ENCODE data around the gene LMO2.
"Not testable (repeated sequence)": the region's sequence is repeated elsewhere in the genome, so short reads cannot be mapped to it uniquely, and the experiment has no call there.

Gene LMO2

DNA sequence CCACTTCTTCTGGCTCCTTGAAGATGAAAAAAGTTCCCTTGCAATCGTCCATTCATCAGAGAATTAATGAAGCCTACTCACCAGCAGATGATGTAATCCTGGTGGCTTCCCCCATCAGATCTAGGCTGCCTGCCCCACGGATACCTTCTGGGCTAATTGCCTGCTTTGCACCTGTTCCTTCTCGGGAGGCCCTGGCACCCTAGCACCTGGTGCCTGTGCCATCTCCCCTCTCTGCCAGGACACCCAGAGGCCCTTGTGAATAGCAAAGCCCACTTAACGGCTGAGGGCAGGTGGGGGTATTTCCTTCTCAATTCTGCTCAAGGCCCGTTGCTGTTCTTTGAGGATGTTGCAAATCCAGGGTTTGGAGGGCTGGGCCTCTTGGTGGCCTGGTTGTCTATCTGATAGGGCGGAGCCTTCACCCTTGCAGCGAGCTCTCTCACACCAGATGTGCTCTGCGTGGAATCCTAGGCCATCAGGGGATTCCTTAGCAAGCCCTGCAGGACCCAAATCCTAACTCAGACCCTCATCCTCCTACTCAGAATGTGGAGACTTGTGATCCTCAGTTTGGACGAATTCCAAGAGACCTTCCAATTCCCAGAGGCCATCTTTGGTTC, at the start of gene LMO2:
Gene LMO2 (minus strand): TSS at position 363 of the 614 bp plus-strand sequence. CDS start 22,360 bp downstream, outside the sequence.
- no peak for DNase-seq (ENCODE audit: low read depth)

GRCh38 chr11:33940538-33940815, 48.6 kb upstream of the LMO2 start:
- DNase-seq (ENCODE audit: low read depth), result no peak

- peak; percentile 64 for DNase-seq (ENCODE audit: low read depth)
Measured at GRCh38 chr11:33936725-33937604, 45.1 kb upstream of the LMO2 start.

DNA sequence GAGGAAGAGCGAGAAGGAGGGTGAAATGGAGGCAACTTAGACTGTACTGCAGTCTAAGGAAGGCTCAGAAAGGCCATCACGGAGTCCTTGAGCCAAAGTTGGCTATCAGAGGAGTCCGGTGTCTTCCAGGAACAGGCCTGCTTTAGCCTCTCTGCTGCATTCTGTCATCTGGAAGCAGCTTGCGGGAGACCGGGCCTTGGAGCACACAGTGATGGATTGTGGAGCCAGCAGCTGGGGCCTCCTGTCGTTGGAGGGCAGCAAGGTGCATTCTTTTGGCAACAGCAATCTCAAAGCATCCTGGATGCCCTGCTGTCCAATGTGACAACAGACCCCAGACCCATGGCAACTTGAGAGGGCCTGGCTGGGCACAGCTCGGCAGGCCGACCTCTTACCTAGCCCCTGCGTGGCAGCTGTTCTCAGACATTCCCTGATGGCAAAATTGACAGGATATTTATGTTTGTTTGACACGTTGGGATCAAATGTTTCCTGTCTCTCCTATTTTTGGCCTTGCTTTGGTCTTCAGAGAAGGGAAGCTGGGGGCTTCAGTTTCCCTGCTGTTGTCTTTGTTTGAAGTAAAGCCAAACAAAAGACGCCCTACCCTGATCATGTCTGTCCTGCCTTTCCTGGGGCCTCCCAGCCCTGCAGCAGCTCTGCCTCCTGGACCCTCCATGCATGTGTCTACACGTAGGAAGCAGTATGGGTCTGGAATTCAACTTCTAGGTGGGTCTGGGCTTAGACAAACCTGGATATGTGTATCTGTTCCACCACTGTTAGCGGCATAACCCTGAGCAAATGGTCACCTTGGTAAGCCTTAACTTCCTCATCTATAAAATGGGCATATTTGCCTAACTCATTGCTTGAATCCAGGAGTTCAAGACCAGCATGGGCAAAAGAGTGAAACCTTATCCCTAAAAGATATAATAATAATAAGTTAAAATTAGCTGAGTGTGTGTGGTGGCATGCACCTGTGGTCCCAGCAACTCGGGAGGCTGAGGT, 43.9 kb upstream of the LMO2 start:
- DNase-seq (ENCODE audit: low read depth), result no peak

DNA sequence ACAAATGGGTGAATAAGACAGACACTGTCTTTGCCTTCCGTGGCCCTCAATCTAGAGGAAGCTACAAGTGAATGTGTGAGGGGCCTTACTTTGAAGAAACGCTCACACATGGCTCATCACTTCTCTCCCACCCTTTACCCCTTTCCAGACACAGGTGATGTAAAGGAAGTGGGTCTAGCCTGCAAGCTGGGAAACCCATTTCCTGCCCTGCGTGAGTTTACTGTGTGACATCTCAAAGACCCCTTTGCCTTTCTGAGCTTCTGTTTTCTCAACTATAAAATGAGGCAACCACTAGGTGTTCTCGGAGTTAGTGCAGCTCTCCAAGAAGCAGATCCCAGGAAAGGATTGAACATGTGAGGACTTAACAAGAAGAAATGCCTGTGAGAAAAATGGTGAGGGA, 43.1 kb upstream of the LMO2 start:
- no peak for DNase-seq (ENCODE audit: low read depth)

DNA sequence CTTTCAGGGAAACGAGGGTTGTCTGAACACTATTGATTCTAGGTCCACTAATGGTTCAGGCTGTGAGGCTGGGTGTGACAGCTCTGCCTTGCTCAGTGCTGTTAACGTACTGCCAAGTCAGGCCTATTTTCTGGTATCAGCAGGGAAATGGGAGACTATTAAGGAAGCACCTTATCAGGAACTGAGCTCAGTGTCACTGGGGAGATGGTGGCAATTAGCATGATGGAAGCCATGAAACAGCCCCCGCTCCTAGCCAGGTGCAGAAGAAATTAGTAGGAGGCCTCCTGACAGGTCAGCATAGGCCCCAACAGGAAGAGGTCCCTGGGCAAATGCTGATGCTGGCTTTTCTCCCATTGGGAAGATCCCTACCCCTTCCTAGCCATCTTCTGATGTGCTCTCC, 42.6 kb upstream of the LMO2 start:
- DNase-seq (ENCODE audit: low read depth), result no peak

DNA sequence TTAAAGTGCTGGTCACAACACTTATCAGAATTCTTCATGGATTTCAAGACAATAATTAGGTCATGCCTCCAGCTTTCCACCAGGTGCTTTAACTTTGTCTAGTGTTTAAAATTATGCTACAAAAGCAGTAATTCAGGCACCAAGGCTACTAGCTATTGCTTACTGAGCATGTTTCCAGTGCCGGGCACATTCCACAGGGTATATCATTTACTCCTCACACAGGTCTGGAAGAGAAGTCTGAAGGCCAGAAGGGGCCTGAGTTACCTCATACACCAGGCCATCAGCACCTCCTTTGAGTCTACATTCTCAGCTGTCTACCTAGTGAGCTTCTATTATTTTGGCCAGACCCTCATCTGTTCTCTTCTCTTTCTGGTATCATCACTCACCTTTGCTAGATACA, 41.7 kb upstream of the LMO2 start:
- no peak for DNase-seq (ENCODE audit: low read depth)

DNA sequence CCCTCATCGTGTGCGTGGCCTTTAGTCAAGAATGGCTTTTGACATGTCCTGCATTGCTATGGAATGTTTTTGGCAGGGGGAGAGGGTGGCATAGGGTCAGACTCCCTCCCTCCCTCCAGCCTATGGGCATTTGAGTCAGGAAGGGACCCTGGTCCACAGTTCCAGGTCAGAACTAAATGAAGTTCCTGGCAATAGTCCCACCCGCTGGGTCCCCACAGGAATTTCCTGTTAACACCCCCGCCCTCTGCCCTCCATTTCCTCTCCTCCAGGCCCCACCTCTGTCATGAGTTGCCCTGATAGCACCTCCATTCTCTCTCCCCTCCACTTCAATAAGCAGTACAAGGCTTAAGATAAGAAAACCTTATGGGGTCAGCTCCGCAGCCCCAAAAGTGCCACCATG, 40.8 kb upstream of the LMO2 start:
- DNase-seq (ENCODE audit: low read depth), result no peak

DNA sequence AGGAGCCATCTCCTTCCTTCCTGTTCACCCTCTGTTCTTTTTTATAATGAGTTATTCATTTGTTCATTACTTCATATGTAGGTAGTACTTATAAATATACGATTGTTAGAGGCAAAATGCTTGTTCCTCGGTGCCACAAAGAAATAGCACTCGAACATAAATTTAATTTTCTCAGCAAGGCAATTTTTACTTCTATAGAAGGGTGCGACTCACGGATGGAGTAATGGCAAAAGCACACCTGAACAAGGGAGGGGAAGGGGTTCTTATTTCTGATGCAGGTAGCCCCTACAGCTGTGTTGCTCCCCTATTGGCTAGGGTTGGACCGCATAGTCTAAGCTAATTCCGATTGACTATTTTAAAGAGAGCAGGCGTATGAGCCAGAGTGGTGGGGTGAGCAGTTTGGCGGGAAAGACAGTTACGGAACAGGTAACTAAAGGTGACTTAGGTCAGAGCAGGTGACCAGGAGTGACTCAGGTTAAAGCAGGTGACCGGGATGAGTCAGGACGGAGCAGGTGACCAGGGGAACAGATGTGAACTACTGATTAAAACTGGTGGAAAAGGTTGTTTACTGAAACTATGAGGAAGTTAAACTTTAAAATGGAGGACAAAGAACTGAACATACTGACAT, 40.0 kb upstream of the LMO2 start:
- not testable (repeated sequence) for DNase-seq (ENCODE audit: low read depth)

GRCh38 chr11:33931067-33931466, 39.2 kb upstream of the LMO2 start:
- no peak for DNase-seq (ENCODE audit: low read depth)

GRCh38 chr11:33930317-33931021, 38.6 kb upstream of the LMO2 start:
- peak; percentile 25 for DNase-seq (ENCODE audit: low read depth)

GRCh38 chr11:33928564-33928963, 36.7 kb upstream of the LMO2 start:
- DNase-seq (ENCODE audit: low read depth), result no peak

DNA sequence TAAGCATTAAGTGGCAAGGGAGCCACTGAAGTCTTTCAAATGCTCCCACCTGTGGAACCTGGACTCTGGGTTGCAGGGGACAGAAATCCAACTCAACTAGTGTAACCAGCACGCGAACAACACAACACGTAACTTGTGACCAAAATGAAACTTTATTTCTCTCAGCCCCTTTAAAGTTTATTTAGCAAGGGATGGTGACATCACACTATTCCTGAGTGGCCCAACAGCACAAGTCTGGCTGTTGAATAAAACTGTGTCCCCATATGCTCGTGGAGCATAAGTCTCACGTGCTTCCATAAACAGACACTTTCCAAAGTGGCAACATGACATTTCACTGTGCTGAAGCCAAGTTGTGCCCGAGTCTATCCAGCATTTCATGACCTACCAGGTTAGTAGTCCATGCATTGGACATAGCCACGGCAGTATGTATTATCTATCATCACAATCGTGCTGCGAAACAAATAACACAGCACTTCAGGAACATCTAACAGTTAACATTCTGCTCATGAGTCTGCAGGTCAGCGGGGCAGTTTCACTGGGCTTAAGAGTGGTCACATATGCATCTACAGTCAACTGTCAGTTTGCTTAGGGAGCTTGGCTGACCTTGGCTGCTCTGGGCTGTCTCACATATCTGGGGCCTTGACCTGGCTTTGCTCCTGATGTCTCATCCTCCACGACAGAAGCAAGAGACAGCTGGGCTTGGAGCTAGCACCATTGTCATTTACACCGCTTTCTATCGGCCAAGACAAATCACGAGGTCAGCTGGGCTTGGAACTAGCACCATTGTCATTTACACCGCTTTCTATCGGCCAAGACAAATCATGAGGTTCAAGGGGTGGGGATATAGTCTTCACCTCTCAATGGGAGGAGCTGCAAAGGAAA, 35.0 kb upstream of the LMO2 start:
- no peak for DNase-seq (ENCODE audit: low read depth)

DNA sequence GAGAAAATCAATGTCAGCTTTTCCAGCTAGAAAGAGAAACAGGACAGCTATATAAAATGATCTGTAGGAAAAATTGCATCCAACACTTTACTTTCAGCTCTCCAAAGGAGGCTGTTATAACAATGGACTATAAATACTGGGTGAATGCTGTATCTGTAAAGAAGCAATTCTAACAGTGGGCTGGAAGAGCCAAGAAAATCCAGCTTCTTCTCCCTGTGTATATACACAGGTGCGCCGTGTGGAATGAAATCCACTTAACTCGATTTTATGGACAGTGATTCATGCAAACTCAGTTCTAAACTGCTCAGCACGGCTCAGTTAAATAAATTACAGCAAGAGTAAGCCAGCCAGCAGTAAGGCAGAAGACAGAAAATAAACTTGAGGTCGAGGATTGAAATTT, 32.5 kb upstream of the LMO2 start:
- no peak for DNase-seq (ENCODE audit: low read depth)

DNA sequence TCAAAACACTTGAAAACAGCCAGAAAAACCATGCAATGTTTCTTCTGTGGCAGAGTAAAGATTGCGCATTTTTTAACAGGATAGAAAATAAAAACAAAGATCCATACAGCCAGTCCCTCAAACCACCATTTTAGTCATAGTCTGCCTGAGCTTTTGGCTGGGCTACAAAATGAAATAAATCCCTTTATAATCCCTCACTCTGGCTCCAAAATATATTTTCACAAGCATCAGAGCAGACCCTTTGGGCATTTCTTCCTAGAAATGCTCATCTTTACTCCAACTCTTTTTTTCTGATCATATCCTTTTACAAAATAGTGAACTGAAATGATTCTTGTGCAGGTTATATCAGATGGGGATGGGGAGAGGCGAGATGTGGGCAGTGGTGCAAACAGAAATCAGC, 31.8 kb upstream of the LMO2 start:
- DNase-seq (ENCODE audit: low read depth), result no peak

- DNase-seq (ENCODE audit: low read depth), result no peak
Measured at GRCh38 chr11:33920838-33921613, 29.1 kb upstream of the LMO2 start.

DNA sequence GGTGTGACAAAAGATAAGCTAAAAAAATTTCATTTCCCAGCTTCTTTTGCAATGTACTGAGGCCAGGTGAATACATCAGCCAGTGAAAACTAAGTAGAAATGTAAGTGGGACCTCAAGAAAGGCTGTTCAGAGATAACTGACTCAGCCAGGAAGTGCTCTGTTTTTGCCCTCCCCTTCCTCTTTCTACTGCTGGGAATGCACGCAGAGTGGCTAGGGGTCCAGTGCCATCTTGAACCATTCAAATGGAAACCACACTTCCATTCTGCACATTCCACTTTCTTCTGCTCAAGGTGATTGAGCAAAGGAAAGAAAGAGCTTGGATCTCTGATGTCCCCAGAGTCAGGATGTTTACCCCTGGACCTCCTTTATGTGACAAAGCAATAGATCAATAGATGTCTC, 27.8 kb upstream of the LMO2 start:
- DNase-seq (ENCODE audit: low read depth), result no peak

GRCh38 chr11:33917402-33917801, 25.5 kb upstream of the LMO2 start:
- DNase-seq (ENCODE audit: low read depth), result not testable (repeated sequence)

DNA sequence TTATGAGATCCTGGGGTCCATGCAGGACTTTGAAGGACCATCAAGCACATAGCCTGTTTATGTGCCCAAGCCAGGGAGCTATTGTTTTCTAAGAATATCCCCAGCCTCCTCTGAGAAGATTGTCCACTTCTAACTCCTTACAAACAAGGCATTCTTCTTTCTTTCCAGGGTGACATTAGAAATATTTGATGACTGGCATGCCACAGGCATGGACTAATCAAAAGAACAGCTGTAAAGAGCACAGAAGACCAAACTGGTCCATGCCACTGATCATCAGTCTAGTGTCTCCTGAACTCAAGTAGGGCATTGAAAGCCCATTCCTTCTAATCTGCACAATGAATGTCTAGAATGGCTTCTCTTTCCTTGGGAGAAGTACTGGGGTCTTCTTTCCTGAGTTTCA, 24.9 kb upstream of the LMO2 start:
- DNase-seq (ENCODE audit: low read depth), result no peak

DNA sequence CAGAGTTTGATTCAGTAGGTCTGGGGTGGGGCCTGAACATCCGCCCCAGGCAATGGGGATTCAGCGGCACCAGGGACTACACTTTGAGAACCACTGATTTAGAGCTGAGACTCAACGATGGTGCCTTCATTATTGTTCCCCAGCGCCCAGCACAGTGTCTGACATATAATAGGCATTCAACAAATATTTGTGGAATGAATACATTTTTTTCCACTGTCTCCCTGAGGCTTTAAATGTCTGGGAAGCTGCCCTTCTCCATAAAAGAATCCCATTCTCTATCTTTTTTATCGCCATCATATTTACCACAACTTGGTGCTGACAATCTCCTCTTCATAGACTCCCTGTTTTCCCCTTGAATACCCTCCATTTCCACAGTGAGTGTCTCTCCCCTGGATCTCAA, 23.6 kb upstream of the LMO2 start:
- DNase-seq (ENCODE audit: low read depth), result peak; percentile 11
